OCI-LY3 (cell line): Measurements from ENCODE around the gene HYAL3.

ENCODE experiments used
- H2AFZ ChIP-seq: fragments of 200-600, 300-600 bp; shearing (Covaris generic); 2 replicates; pipeline ENCODE4 v1.6.0; 2014; ENCODE audit warnings: antibody characterized with exemption, low read depth, low read length
- H3K27ac ChIP-seq: fragments of 200-600, 300-600 bp; sonication (generic); 2 replicates; pipeline ENCODE4 v1.5.1; 2014; ENCODE audit warnings: mild to moderate bottlenecking, low read length, moderate library complexity, mixed read lengths
- H3K27me3 ChIP-seq: fragments of 200-600, 300-600 bp; sonication (generic); 2 replicates; pipeline ENCODE4 v1.6.1; 2014; ENCODE audit warnings: low read depth, low read length, mixed read lengths
- H3K36me3 ChIP-seq: fragments of 200-600, 300-600 bp; sonication (generic); replicated peaks from 2 replicates; pipeline ENCODE3; 2014; ENCODE audit warnings: low read depth, low read length, mixed read lengths
- H3K4me1 ChIP-seq: fragments of 300-600, 200-600 bp; sonication (generic); 2 replicates; pipeline ENCODE4 v1.6.1; 2014; ENCODE audit warnings: low read length, mixed read lengths
- H3K4me2 ChIP-seq: fragments of 200-600, 300-600 bp; sonication (generic); 2 replicates; pipeline ENCODE4 v1.6.1; 2014; ENCODE audit warnings: low read length, mixed read lengths
- H3K4me3 ChIP-seq: fragments of 300-600, 200-600 bp; sonication (generic); 2 replicates; pipeline ENCODE4 v1.5.1; 2014; ENCODE audit warnings: antibody characterized with exemption, mild to moderate bottlenecking, low read length, moderate library complexity
- H3K79me2 ChIP-seq: fragments of 300-600, 200-600 bp; shearing (Covaris generic); 2 replicates; pipeline ENCODE4 v1.6.1; 2014; ENCODE audit warnings: mild to moderate bottlenecking, low read length, mixed read lengths
- H3K9ac ChIP-seq: fragments of 300-600, 200-600 bp; shearing (Covaris generic); 2 replicates; pipeline ENCODE4 v1.6.0; 2014; ENCODE audit warnings: mild to moderate bottlenecking, low read length, moderate library complexity
- H3K9me3 ChIP-seq: fragments of 200-600, 300-600 bp; shearing (Covaris generic); 2 replicates; pipeline ENCODE4 v1.6.1; 2014; ENCODE audit warnings: low read length, mixed read lengths; ENCODE audit not compliant: insufficient read depth
- H4K20me1 ChIP-seq: fragments of 200-600, 300-600 bp; sonication (generic); 2 replicates; pipeline ENCODE4 v1.6.1; 2016; ENCODE audit warnings: low read length, mixed read lengths; ENCODE audit not compliant: insufficient read depth
- EZH2phosphoT487 ChIP-seq: fragments of 200-600 bp; shearing (Covaris generic); IDR thresholded peaks from 2 replicates; pipeline ENCODE4 v1.6.1; 2018; ENCODE audit warnings: antibody characterized with exemption, mixed run types, low read depth
- TF ChIP-seq, protein P1 (sequence below): fragments of 200-600, 300-600 bp; sonication (generic); IDR thresholded peaks from 2 replicates; pipeline ENCODE4 v1.5.1; 2014; ENCODE audit warnings: antibody characterized with exemption, low read length, low read depth

Gene HYAL3

DNA sequence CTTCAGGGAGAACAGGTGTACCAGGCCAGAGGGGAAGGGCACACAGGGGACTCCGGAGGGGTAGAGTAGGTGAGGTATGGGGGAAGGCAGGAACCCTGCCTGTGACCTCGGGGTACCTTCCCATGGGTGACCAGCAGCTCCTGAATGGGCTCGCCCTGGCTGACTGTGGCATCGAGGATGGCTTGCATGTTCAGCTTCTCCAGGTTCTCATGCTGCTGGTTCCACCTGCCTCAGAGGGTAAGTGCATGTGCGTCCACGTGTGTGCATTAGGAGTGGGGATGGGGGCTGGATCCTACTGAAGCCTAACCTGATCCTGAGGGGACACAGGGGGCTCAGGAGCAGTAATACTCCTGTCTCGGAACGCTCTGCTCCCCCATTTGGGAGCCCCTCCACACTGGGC, 45.8 kb upstream of the HYAL3 start:
- H3K36me3 ChIP-seq = peaks cover 7% of the 10 kb centered on the region
- peaks cover 8% of the 10 kb centered on the region for H3K79me2 ChIP-seq
- no peak overlapping the region for H3K27ac ChIP-seq
- no peaks in the 10 kb centered on the region for H3K9me3 ChIP-seq
- peaks cover 9% of the 10 kb centered on the region; the same call in 1 of the 2 replicates for H3K4me1 ChIP-seq
- H3K4me2 ChIP-seq = no peak overlapping the region
- no peaks in the 10 kb centered on the region for H3K27me3 ChIP-seq
- H3K9ac ChIP-seq = no peak overlapping the region
- H2AFZ ChIP-seq = no peak overlapping the region
- H4K20me1 ChIP-seq = no peaks in the 10 kb centered on the region
- no peak for TF ChIP-seq EZH2phosphoT487
- TF ChIP-seq, protein P1, sequence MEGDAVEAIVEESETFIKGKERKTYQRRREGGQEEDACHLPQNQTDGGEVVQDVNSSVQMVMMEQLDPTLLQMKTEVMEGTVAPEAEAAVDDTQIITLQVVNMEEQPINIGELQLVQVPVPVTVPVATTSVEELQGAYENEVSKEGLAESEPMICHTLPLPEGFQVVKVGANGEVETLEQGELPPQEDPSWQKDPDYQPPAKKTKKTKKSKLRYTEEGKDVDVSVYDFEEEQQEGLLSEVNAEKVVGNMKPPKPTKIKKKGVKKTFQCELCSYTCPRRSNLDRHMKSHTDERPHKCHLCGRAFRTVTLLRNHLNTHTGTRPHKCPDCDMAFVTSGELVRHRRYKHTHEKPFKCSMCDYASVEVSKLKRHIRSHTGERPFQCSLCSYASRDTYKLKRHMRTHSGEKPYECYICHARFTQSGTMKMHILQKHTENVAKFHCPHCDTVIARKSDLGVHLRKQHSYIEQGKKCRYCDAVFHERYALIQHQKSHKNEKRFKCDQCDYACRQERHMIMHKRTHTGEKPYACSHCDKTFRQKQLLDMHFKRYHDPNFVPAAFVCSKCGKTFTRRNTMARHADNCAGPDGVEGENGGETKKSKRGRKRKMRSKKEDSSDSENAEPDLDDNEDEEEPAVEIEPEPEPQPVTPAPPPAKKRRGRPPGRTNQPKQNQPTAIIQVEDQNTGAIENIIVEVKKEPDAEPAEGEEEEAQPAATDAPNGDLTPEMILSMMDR = no peak
- no peak overlapping the region for H3K4me3 ChIP-seq

DNA sequence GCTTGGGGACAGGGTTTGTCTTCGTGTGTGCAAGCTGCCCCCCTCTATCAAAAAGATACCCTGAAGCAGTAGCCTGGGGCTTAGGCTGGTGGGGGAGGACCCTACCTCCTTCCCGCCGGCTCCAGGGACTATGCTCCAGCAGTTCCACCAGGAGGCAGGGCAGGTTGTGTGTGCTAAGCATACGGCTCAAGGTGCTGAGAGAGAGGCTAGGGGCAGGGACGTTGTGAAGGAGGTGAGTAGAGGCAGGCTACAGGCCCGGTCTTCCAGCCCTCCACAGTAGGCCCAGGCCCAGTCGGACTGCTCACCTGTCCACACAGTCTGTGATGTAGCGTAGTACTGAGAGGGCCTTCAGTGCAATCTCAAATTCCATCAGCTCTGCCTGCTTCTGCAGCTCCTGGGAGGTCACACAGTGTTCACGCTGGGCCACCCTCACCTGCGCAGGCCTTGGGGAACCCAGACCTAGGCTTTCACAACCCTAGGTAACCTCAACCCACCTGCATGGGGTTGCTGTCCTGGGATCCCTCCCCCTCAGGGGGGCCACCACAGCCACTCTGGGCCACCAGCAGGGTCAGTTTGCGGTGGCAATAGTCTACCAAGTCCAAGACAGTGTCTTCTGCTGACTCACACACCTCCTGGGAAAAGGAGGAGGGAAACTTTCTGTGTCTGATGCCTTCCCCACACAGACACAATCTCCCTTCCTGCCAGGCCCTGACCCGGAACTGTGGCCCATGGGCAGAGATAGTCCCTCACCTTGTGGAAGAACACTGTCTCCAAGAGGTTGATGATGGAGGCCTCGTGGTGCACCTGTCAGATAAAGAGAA, 43.8 kb upstream of the HYAL3 start:
- peaks cover 8% of the 10 kb centered on the region for H3K4me1 ChIP-seq
- no peak overlapping the region for H2AFZ ChIP-seq
- no peak overlapping the region for H3K4me3 ChIP-seq
- peaks cover 7% of the 10 kb centered on the region for H3K36me3 ChIP-seq
- no peaks in the 10 kb centered on the region for H3K9me3 ChIP-seq
- no peak overlapping the region for H3K27ac ChIP-seq
- no peaks in the 10 kb centered on the region for H3K27me3 ChIP-seq
- H3K79me2 ChIP-seq = peaks cover 5% of the 10 kb centered on the region
- H4K20me1 ChIP-seq = no peaks in the 10 kb centered on the region
- TF ChIP-seq, protein P1 = no peak
- TF ChIP-seq EZH2phosphoT487 = no peak
- H3K4me2 ChIP-seq = no peak overlapping the region
- H3K9ac ChIP-seq = no peak overlapping the region

DNA sequence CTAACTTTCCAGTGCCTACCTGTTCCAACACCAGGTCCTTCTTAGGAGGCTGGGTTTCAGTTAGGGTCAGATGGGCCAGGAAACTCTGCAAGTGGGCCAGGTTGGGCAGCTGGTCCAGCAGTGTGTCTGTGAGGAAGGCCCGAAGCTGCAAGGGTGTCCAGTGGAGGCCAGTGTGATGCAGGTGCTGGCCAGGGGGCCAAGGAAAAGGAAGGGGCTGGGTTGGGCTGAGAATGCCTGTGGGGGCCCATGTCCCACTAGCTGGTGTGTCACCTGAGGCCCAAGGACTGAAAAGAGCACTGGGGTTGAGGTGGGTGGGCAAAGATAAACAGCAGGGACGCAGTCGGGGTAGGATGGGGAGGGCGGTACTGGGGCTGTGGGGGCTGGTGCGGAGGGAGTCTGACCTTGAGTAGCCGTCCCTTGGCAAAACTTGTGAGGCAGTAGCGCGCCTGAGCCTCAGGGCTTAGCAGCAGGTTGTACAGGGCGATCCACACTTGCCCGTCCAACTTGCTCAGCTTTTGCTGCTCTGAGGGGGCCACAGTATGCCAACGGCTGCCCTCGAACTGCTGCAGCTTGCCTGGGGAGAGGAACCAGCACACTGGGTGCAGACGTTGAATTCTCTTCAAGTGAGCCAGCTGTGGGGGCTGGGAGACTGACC, 42.9 kb upstream of the HYAL3 start:
- Histone ChIP-seq H3K4me3 (no peak overlapping the region), H3K4me2 (no peak overlapping the region), H3K27ac (no peak overlapping the region), H4K20me1 (no peaks in the 10 kb centered on the region), H3K79me2 (peaks cover 11% of the 10 kb centered on the region), H3K9me3 (no peaks in the 10 kb centered on the region), H3K27me3 (no peaks in the 10 kb centered on the region), H3K36me3 (peaks cover 7% of the 10 kb centered on the region), H3K4me1 (peaks cover 8% of the 10 kb centered on the region), H2AFZ (no peak overlapping the region), H3K9ac (no peak overlapping the region)
- TF ChIP-seq, protein P1 = no peak
- no peak for TF ChIP-seq EZH2phosphoT487

DNA sequence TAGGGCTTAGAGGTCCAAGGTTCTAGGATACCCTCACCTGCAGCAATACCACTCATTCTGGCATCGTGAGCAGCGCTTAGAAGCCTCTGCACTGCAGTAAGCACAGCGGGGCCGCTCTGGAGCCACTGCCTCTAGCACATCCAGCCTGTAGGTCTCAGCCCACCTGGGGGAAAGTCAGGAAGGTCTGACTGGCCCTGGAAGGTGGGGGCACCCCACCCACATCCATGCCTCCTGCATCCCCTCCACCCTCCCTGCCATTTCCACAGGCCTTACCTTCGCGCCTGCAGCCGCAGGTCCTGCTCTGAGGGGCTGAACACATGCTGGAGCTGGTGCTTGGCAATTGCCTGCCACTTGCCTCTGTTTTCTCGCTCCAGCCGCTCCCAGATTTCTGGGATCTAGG, 42.3 kb upstream of the HYAL3 start:
- H3K4me2 ChIP-seq = no peak overlapping the region
- peaks cover 8% of the 10 kb centered on the region for H3K4me1 ChIP-seq
- H2AFZ ChIP-seq = no peak overlapping the region
- H3K9ac ChIP-seq = no peak overlapping the region
- no peaks in the 10 kb centered on the region for H3K27me3 ChIP-seq
- no peaks in the 10 kb centered on the region for H3K9me3 ChIP-seq
- no peak overlapping the region for H3K27ac ChIP-seq
- H3K4me3 ChIP-seq = no peak overlapping the region
- no peaks in the 10 kb centered on the region for H4K20me1 ChIP-seq
- H3K36me3 ChIP-seq = peaks cover 7% of the 10 kb centered on the region
- TF ChIP-seq, protein P1 = no peak
- peaks cover 17% of the 10 kb centered on the region for H3K79me2 ChIP-seq
